ENCODE measurements around the gene DNAJA3. TPM values are rescaled to one million over a fixed set of nuclear protein-coding genes. Genes with fewer than 3 reads are reported as not detected.

The DNAJA3 gene
- total and polyA plus RNA-seq, 2 experiments from 2014 or later = 47.2 to 51.0 TPM

DNA sequence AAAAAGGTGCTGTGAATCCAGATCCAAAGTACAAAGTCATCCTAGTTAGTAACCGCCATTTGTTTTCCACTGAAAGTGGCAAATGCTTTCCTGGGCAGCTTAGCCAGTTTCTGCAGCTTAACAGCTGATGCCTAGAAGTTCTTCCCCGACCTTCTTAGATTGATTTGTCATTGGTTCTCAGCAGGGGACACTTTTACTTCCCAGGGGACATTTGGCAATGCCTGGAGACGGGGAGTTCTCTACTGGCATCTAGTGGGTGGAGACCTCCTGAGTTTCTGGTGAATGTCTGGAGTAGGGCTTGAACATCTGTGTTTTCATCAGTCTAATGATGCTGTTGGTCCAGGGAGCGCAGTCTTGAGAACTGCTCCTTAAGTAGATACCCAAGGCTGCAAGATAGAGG, 7.6 kb downstream of the DNAJA3 start:
- no peak overlapping the region for H2AFZ ChIP-seq
- H3F3A ChIP-seq (ENCODE audit: insufficient read depth) = no peaks in the 10 kb centered on the region
- no peaks in the 10 kb centered on the region for H3K9me3 ChIP-seq (ENCODE audit: low read depth)
- no peaks in the 10 kb centered on the region for H3K9me2 ChIP-seq (ENCODE audit: insufficient read depth)
- no peaks in the 10 kb centered on the region for H3K4me1 ChIP-seq (ENCODE audit: insufficient read depth)
- in situ Hi-C loops (cut with MboI) = no loop called here
- no peak overlapping the region for H3K4me3 ChIP-seq
- H3K9ac ChIP-seq = no peak overlapping the region
- 97% methylated on average over 4 of the region's 4 CpGs for WGBS, 2 experiments (ENCODE audit: low coverage in 1 of 2, low lambda C conversion rate in 2 of 2, missing lambda C conversion rate in 2 of 2)
- peaks cover 88% of the 10 kb centered on the region for H3K79me2 ChIP-seq (ENCODE audit: insufficient read depth)
- DNase-seq = no peak
- H4K20me1 ChIP-seq (ENCODE audit: insufficient read depth) = no peaks in the 10 kb centered on the region; the same call in 1 of the 2 replicates
- H3K36me3 ChIP-seq (ENCODE audit: low read depth) = peaks cover 27% of the 10 kb centered on the region; the same call in 1 of the 2 replicates
- H3K4me2 ChIP-seq (ENCODE audit: unreplicated experiment) = no peak overlapping the region
- no peak overlapping the region for H3K27ac ChIP-seq
- TF ChIP-seq EZH2phosphoT487 (IDR thresholded peaks at IDR 0.05; ENCODE audit: insufficient read depth, low read depth) = no peak
- TF ChIP-seq EZH2 (IDR thresholded peaks at IDR 0.05; ENCODE audit: insufficient read depth, poor library complexity, severe bottlenecking) = no peak
- no peaks in the 10 kb centered on the region for H3K27me3 ChIP-seq (replicated peaks; ENCODE audit: insufficient read depth)

DNA sequence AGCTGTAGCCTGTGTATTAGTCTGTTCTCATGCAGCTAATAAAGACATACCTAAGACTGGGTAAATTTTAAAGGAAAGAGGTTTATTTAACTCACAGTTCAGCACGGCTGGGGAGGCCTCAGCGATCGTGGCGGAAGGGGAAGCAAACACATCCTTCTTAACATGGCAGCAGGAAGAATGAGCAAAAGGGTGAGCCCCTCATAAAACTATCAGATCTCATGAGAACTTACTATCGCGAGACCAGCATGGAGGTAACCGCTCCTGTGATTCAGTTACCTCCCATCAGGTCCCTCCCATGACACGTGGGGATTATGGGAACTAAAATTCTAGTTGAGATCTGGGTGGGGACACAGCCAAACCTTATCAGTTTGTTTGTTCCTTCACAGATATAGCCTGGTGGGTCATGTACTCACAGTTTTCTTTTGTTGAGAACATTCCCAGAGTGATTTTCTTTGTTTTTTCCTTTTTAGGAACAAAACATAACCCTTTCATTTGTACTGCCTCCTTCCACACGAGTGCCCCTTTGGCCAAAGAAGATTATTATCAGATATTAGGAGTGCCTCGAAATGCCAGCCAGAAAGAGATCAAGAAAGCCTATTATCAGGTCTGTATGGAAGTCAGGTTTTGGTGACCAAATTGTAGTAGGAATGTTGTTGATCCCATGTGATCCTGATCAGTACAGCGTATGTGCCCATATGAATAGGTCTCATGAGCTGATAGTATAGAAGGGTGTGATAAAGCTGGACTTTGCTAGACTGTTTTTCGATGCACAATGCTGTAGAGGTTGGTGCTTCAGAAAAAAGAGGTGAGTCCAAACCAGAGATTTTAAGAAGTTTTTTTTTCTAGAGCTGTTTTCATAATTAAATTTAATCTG, 8.5 kb downstream of the DNAJA3 start:
- Histone ChIP-seq H3K27me3 (replicated peaks; ENCODE audit: insufficient read depth) (no peaks in the 10 kb centered on the region), H3K4me3 (no peak overlapping the region), H3K27ac (no peak overlapping the region), H3K9ac (no peak overlapping the region), H4K20me1 (ENCODE audit: insufficient read depth) (no peaks in the 10 kb centered on the region; the same call in 1 of the 2 replicates), H3K9me3 (ENCODE audit: low read depth) (no peaks in the 10 kb centered on the region), H3K9me2 (ENCODE audit: insufficient read depth) (no peaks in the 10 kb centered on the region), H2AFZ (no peak overlapping the region), H3K4me2 (ENCODE audit: unreplicated experiment) (no peak overlapping the region), H3K36me3 (ENCODE audit: low read depth) (peaks cover 32% of the 10 kb centered on the region; the same call in 1 of the 2 replicates), H3F3A (ENCODE audit: insufficient read depth) (no peaks in the 10 kb centered on the region), H3K4me1 (ENCODE audit: insufficient read depth) (no peaks in the 10 kb centered on the region), H3K79me2 (ENCODE audit: insufficient read depth) (peaks cover 87% of the 10 kb centered on the region)
- in situ Hi-C loops (cut with MboI) = no loop called here
- TF ChIP-seq EZH2 (IDR thresholded peaks at IDR 0.05; ENCODE audit: insufficient read depth, poor library complexity, severe bottlenecking) (no peak), EZH2phosphoT487 (IDR thresholded peaks at IDR 0.05; ENCODE audit: insufficient read depth, low read depth) (no peak)
- WGBS, 2 experiments (ENCODE audit: low coverage in 1 of 2, low lambda C conversion rate in 2 of 2, missing lambda C conversion rate in 2 of 2) = 90 to 93% methylated on average over 12 of the region's 12 CpGs
- DNase-seq = no peak

DNA sequence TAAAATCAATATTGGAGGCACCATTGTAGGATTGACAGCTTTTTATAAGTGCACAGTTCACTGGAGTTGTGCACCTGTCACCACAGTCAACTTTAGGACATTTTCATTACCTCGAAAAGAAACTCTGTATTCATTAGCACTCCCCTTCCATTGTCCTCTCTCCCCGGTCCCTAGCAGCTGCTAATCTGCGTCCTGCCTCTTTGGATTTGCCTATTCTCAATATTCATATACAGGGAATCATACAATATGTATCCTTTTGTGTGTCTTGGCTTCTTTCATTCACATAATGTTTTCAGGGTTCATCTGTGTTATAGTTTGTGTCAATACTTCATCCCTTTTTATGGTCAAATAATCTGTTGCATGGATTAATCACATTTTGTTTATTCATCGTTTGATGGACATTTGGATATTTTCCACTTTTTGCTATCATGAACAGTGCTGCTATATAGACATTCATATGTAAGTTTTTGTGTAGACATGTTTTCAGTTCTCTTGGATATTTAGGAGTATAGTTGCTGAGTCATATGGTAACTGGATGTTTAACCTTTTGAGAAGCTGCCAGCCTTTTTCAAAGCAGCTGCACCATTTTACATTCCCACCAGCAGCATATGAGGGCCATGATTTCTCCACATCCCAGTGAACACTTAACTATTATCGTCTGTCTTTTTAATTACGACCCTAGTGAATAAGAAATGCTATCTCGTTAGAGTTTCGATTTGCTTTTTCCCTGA, 9.8 kb downstream of the DNAJA3 start:
- Histone ChIP-seq H3K27ac (no peak overlapping the region), H3K4me3 (no peak overlapping the region), H3F3A (ENCODE audit: insufficient read depth) (no peaks in the 10 kb centered on the region), H3K9me2 (ENCODE audit: insufficient read depth) (no peaks in the 10 kb centered on the region), H3K4me1 (ENCODE audit: insufficient read depth) (no peaks in the 10 kb centered on the region), H4K20me1 (ENCODE audit: insufficient read depth) (no peaks in the 10 kb centered on the region; the same call in 1 of the 2 replicates), H3K36me3 (ENCODE audit: low read depth) (peaks cover 32% of the 10 kb centered on the region; the same call in 1 of the 2 replicates), H3K27me3 (replicated peaks; ENCODE audit: insufficient read depth) (no peaks in the 10 kb centered on the region), H3K9ac (no peak overlapping the region), H3K9me3 (ENCODE audit: low read depth) (no peaks in the 10 kb centered on the region), H2AFZ (no peak overlapping the region), H3K4me2 (ENCODE audit: unreplicated experiment) (no peak overlapping the region), H3K79me2 (ENCODE audit: insufficient read depth) (peaks cover 74% of the 10 kb centered on the region)
- WGBS, 2 experiments (ENCODE audit: low coverage in 1 of 2, low lambda C conversion rate in 2 of 2, missing lambda C conversion rate in 2 of 2) = 79 to 83% methylated on average over 8 of the region's 8 CpGs
- TF ChIP-seq EZH2 (IDR thresholded peaks at IDR 0.05; ENCODE audit: insufficient read depth, poor library complexity, severe bottlenecking) (no peak), EZH2phosphoT487 (IDR thresholded peaks at IDR 0.05; ENCODE audit: insufficient read depth, low read depth) (no peak)
- DNase-seq = peak; percentile 9
- in situ Hi-C loops (cut with MboI) = no loop called here

DNA sequence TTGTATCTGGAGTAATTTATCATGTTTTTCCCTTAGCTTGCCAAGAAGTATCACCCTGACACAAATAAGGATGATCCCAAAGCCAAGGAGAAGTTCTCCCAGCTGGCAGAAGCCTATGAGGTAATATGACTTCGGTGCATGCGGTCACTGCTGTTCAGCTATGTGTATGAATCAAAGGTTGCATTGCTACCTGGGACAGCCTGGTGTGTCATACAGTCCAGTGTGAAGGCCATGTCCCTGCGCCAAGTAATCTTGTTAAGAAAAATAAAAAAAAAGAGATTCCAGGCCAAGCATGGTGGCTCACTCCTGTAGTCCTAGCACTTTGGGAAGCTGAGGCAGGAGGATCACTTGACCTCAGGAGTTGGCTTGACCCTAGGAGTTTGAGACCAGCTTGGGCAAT, 11.7 kb downstream of the DNAJA3 start:
- TF ChIP-seq EZH2phosphoT487 (IDR thresholded peaks at IDR 0.05; ENCODE audit: insufficient read depth, low read depth) = no peak
- no peak for TF ChIP-seq EZH2 (IDR thresholded peaks at IDR 0.05; ENCODE audit: insufficient read depth, poor library complexity, severe bottlenecking)
- in situ Hi-C loops (cut with MboI) = no loop called here
- Histone ChIP-seq H4K20me1 (ENCODE audit: insufficient read depth) (no peaks in the 10 kb centered on the region; the same call in 1 of the 2 replicates), H3K9me2 (ENCODE audit: insufficient read depth) (no peaks in the 10 kb centered on the region), H3F3A (ENCODE audit: insufficient read depth) (no peaks in the 10 kb centered on the region), H3K36me3 (ENCODE audit: low read depth) (peaks cover 34% of the 10 kb centered on the region; the same call in 1 of the 2 replicates), H3K27ac (no peak overlapping the region), H3K79me2 (ENCODE audit: insufficient read depth) (peaks cover 57% of the 10 kb centered on the region), H3K9me3 (ENCODE audit: low read depth) (no peaks in the 10 kb centered on the region), H3K27me3 (replicated peaks; ENCODE audit: insufficient read depth) (no peaks in the 10 kb centered on the region), H2AFZ (no peak overlapping the region), H3K4me1 (ENCODE audit: insufficient read depth) (no peaks in the 10 kb centered on the region), H3K9ac (no peak overlapping the region), H3K4me2 (ENCODE audit: unreplicated experiment) (no peak overlapping the region), H3K4me3 (no peak overlapping the region)
- WGBS, 2 experiments (ENCODE audit: low coverage in 1 of 2, low lambda C conversion rate in 2 of 2, missing lambda C conversion rate in 2 of 2) = 96 to 99% methylated on average over 3 of the region's 3 CpGs
- DNase-seq = no peak
